Smooth muscle cell (in vitro differentiated cells): ENCODE results near the gene GSTM5. TPM values are rescaled to one million over a fixed set of nuclear protein-coding genes. Genes with fewer than 3 reads are reported as not detected.

Source experiments
- DNase-seq: peaks from one replicate; lab custom pipeline; 2025; ENCODE audit not compliant: unreplicated experiment; lab: John Stamatoyannopoulos, UW
- H2AFZ ChIP-seq: fragments of 200-600 bp; sonication (generic); 2 replicates; pipeline ENCODE4 v1.6.0; 2016; ENCODE audit warnings: antibody characterized with exemption, low read depth, mild to moderate bottlenecking
- H3F3A ChIP-seq: fragments of 200-600 bp; sonication (generic); 2 replicates; pipeline ENCODE4 v1.6.0; 2017; ENCODE audit warnings: antibody characterized with exemption, low read depth
- H3K27ac ChIP-seq: fragments of 200-600 bp; sonication (generic); 2 replicates; pipeline ENCODE4 v1.5.1; 2016; ENCODE audit warnings: low read depth, mild to moderate bottlenecking
- H3K27me3 ChIP-seq: fragments of 200-600 bp; sonication (generic); 2 replicates; pipeline ENCODE4 v1.6.1; 2016; ENCODE audit warnings: low read depth, mild to moderate bottlenecking
- H3K36me3 ChIP-seq: fragments of 200-600 bp; sonication (generic); 2 replicates; pipeline ENCODE4 v1.5.1; 2016; ENCODE audit warnings: low read depth
- H3K4me1 ChIP-seq: fragments of 200-600 bp; sonication (generic); 2 replicates; pipeline ENCODE4 v1.5.1; 2016; ENCODE audit warnings: low read depth
- H3K4me2 ChIP-seq: fragments of 200-600 bp; sonication (generic); 2 replicates; pipeline ENCODE4 v1.6.0; 2016; ENCODE audit warnings: mild to moderate bottlenecking
- H3K4me3 ChIP-seq: fragments of 200-600 bp; sonication (generic); 2 replicates; pipeline ENCODE4 v1.5.1; 2016; ENCODE audit warnings: mild to moderate bottlenecking
- H3K79me2 ChIP-seq: fragments of 200-600 bp; sonication (generic); 2 replicates; pipeline ENCODE4 v1.6.0; 2016; ENCODE audit warnings: low read depth, mild to moderate bottlenecking
- H3K9ac ChIP-seq: fragments of 200-600 bp; sonication (generic); 2 replicates; pipeline ENCODE4 v1.6.0; 2016; ENCODE audit warnings: low read depth
- H3K9me3 ChIP-seq: fragments of 200-600 bp; sonication (generic); replicated peaks from 2 replicates; pipeline ENCODE4 v1.5.1; 2016; ENCODE audit warnings: low read depth
- H4K20me1 ChIP-seq: fragments of 200-600 bp; sonication (generic); 2 replicates; pipeline ENCODE4 v1.6.0; 2016; ENCODE audit warnings: low read depth
- CTCF ChIP-seq: fragments of 200-600 bp; sonication (generic); IDR thresholded peaks from 2 replicates; pipeline ENCODE4 v1.5.1; 2017; ENCODE audit warnings: borderline replicate concordance, mild to moderate bottlenecking, antibody characterized with exemption; ENCODE audit not compliant: insufficient read depth, poor library complexity, severe bottlenecking
- WGBS: methylation state at CpG from one replicate; pipeline ENCODE4 v1.1.7; 2016; ENCODE audit warnings: low lambda C conversion rate; 5-methylcytosine and 5-hydroxymethylcytosine counted together
- polyA plus RNA-seq: library from polyadenylated mRNA; unstranded; fragments of >200 nt; fragmentation: Nextera tagmentation; extraction: Ambion mirVana; gene quantifications from 2 replicates; pipeline ENCODE4 v1.2.1, GENCODE V29; 2016
- total RNA-seq: library from RNA; depleted of rRNA; stranded (reverse); fragments of >200 nt; gene quantifications from 2 replicates; pipeline ENCODE4 v1.2.3, GENCODE V29; 2014

GSTM5 gene
- total and polyA plus RNA-seq, 2 experiments from 2014 or later = 0.17 TPM; not detected in 1

GRCh38 chr1:109721042-109721441, 9.0 kb downstream of the GSTM5 start:
- no peak for TF ChIP-seq CTCF
- H3K4me3 ChIP-seq = no peak overlapping the region
- no peak for DNase-seq
- no peak overlapping the region for H2AFZ ChIP-seq
- no peaks in the 10 kb centered on the region for H3K79me2 ChIP-seq
- no peaks in the 10 kb centered on the region for H3K4me1 ChIP-seq
- no peak overlapping the region for H3K27ac ChIP-seq
- no peaks in the 10 kb centered on the region for H3K9me3 ChIP-seq
- H3K36me3 ChIP-seq = no peaks in the 10 kb centered on the region
- no peaks in the 10 kb centered on the region for H3F3A ChIP-seq
- no peak overlapping the region for H3K4me2 ChIP-seq
- no peaks in the 10 kb centered on the region for H4K20me1 ChIP-seq
- H3K27me3 ChIP-seq = no peaks in the 10 kb centered on the region
- H3K9ac ChIP-seq = no peak overlapping the region
- WGBS = 59% methylated on average over 5 of the region's 5 CpGs

GRCh38 chr1:109721971-109722370, 9.9 kb downstream of the GSTM5 start:
- DNase-seq = no peak
- H3F3A ChIP-seq = no peaks in the 10 kb centered on the region
- no peaks in the 10 kb centered on the region for H3K9me3 ChIP-seq
- TF ChIP-seq CTCF = no peak
- 100% methylated on average over 1 of the region's 1 CpG for WGBS
- H3K36me3 ChIP-seq = no peaks in the 10 kb centered on the region
- no peaks in the 10 kb centered on the region for H3K79me2 ChIP-seq
- no peaks in the 10 kb centered on the region for H4K20me1 ChIP-seq
- H3K27ac ChIP-seq = no peak overlapping the region
- no peak overlapping the region for H3K4me3 ChIP-seq
- H3K4me2 ChIP-seq = no peak overlapping the region
- no peak overlapping the region for H2AFZ ChIP-seq
- H3K4me1 ChIP-seq = no peaks in the 10 kb centered on the region
- no peak overlapping the region for H3K9ac ChIP-seq
- no peaks in the 10 kb centered on the region for H3K27me3 ChIP-seq

DNA sequence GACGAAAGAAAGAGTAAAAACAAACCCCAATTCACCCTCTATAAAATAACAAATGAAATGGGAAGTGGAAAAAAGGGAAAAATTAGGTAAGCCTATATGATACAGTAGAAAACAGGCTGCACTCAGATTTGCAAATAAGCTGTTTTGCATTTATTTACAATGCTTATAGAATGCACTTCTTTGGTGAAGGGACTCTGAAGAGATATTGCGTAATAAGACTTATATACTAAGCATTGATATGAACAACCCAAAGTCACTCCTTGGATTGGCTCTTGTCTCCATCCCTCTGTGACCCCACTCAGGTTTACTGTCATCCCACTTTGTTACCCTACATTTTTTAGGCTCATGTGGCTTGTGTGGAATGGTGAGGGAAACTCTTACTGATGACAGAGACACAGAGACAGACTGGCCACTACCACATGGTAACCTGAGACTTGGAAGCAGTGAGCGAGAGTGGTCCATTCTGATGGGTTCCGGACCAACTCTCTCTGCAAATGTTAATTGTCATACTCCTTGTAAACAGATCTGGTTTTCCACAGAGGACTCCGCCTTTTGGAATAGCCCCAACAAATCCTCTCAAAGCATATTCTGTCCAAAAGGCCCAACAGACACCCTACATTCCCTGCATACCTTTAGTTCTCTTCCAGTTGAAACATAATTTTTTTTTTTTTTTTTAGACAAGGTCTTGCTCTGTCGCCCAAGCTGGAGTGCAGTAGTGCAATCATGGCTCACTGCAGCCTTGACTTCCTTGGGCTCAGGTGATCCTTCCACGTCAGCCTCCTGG, 11.0 kb downstream of the GSTM5 start:
- no peaks in the 10 kb centered on the region for H4K20me1 ChIP-seq
- no peaks in the 10 kb centered on the region for H3K79me2 ChIP-seq
- H3F3A ChIP-seq = no peaks in the 10 kb centered on the region
- H3K4me3 ChIP-seq = no peak overlapping the region
- no peak overlapping the region for H3K27ac ChIP-seq
- H3K4me1 ChIP-seq = no peaks in the 10 kb centered on the region
- no peak for TF ChIP-seq CTCF
- no peak overlapping the region for H3K4me2 ChIP-seq
- no peaks in the 10 kb centered on the region for H3K27me3 ChIP-seq
- H3K9ac ChIP-seq = no peak overlapping the region
- WGBS = 83% methylated on average over 7 of the region's 7 CpGs
- H2AFZ ChIP-seq = no peak overlapping the region
- no peaks in the 10 kb centered on the region for H3K36me3 ChIP-seq
- no peaks in the 10 kb centered on the region for H3K9me3 ChIP-seq
- no peak for DNase-seq

GRCh38 chr1:109724933-109725332, 12.9 kb downstream of the GSTM5 start:
- H3K4me1 ChIP-seq = no peaks in the 10 kb centered on the region
- no peak overlapping the region for H3K4me3 ChIP-seq
- no peaks in the 10 kb centered on the region for H3K36me3 ChIP-seq
- no peak for DNase-seq
- H2AFZ ChIP-seq = no peak overlapping the region
- no peaks in the 10 kb centered on the region for H3K79me2 ChIP-seq
- no peak overlapping the region for H3K27ac ChIP-seq
- H3K9ac ChIP-seq = no peak overlapping the region
- H3F3A ChIP-seq = no peaks in the 10 kb centered on the region
- no peaks in the 10 kb centered on the region for H4K20me1 ChIP-seq
- H3K4me2 ChIP-seq = no peak overlapping the region
- H3K27me3 ChIP-seq = no peaks in the 10 kb centered on the region
- H3K9me3 ChIP-seq = no peaks in the 10 kb centered on the region
- WGBS = 87% methylated on average over 5 of the region's 5 CpGs
- no peak for TF ChIP-seq CTCF
